ENCODE data around the gene CTNND2.

Gene CTNND2

GRCh38 chr5:11579351-11579750, 324.9 kb downstream of the CTNND2 start:
- FAIRE-seq, result no peak

- FAIRE-seq, result no peak
Measured at GRCh38 chr5:11574787-11575186, 329.5 kb downstream of the CTNND2 start.

GRCh38 chr5:11573140-11573992, 330.9 kb downstream of the CTNND2 start:
- peak; percentile 77 for FAIRE-seq

GRCh38 chr5:11564706-11565105, 339.5 kb downstream of the CTNND2 start:
- no peak for FAIRE-seq

- no peak for FAIRE-seq
Measured at GRCh38 chr5:11563822-11564221, 340.4 kb downstream of the CTNND2 start.

GRCh38 chr5:11560915-11561697, 343.1 kb downstream of the CTNND2 start:
- no peak for FAIRE-seq

- FAIRE-seq, result no peak
Measured at GRCh38 chr5:11557063-11557462, 347.2 kb downstream of the CTNND2 start.

GRCh38 chr5:11555171-11555570, 349.1 kb downstream of the CTNND2 start:
- FAIRE-seq, result no peak

- FAIRE-seq, result no peak
Measured at GRCh38 chr5:11547730-11548129, 356.5 kb downstream of the CTNND2 start.

- FAIRE-seq, result no peak
Measured at GRCh38 chr5:11547140-11547539, 357.1 kb downstream of the CTNND2 start.

- no peak for FAIRE-seq
Measured at GRCh38 chr5:11540112-11540511, 364.1 kb downstream of the CTNND2 start.

GRCh38 chr5:11531811-11532555, 372.3 kb downstream of the CTNND2 start:
- no peak for FAIRE-seq

GRCh38 chr5:11528720-11529119, 375.5 kb downstream of the CTNND2 start:
- no peak for FAIRE-seq

GRCh38 chr5:11527652-11528349, 376.4 kb downstream of the CTNND2 start:
- FAIRE-seq, result no peak

- no peak for FAIRE-seq
Measured at GRCh38 chr5:11525020-11525419, 379.2 kb downstream of the CTNND2 start.

GRCh38 chr5:11524188-11524587, 380.1 kb downstream of the CTNND2 start:
- FAIRE-seq, result no peak

- FAIRE-seq, result no peak
Measured at GRCh38 chr5:11522796-11523195, 381.4 kb downstream of the CTNND2 start.

GRCh38 chr5:11520241-11520930, 383.9 kb downstream of the CTNND2 start:
- FAIRE-seq, result no peak

GRCh38 chr5:11519236-11519635, 385.0 kb downstream of the CTNND2 start:
- FAIRE-seq, result no peak

GRCh38 chr5:11518676-11519075, 385.6 kb downstream of the CTNND2 start:
- no peak for FAIRE-seq

- no peak for FAIRE-seq
Measured at GRCh38 chr5:11514705-11515432, 389.4 kb downstream of the CTNND2 start.

All from islet of Langerhans (tissue), 1 donor.